HG02642 (cell line): ENCODE results near the gene C1QTNF5.

Source experiments
- ATAC-seq: cut with Tn5 transposase; IDR thresholded peaks from one replicate; pipeline ENCODE4 v1.9.1; 2021; ENCODE audit warnings: mild to moderate bottlenecking; ENCODE audit not compliant: unreplicated experiment, poor library complexity

Gene C1QTNF5

GRCh38 chr11:119300198-119300964 is 40.3 kb downstream of the C1QTNF5 start:
- ATAC-seq, result no peak

- no peak for ATAC-seq
These were observed 41.3 kb downstream of the C1QTNF5 start for GRCh38 chr11:119299416-119299815.

GRCh38 chr11:119298726-119299125 is 42.0 kb downstream of the C1QTNF5 start:
- no peak for ATAC-seq

- ATAC-seq, result no peak
These were observed 42.7 kb downstream of the C1QTNF5 start for GRCh38 chr11:119297938-119298337.

GRCh38 chr11:119295178-119295577 is 45.5 kb downstream of the C1QTNF5 start:
- ATAC-seq, result no peak

- no peak for ATAC-seq
These were observed 47.2 kb downstream of the C1QTNF5 start for GRCh38 chr11:119293461-119293860.

- ATAC-seq, result no peak
These were observed 49.7 kb downstream of the C1QTNF5 start for GRCh38 chr11:119290894-119291497.
